GM04504 (cell line): Measurements from ENCODE around the gene METTL23.
"Not testable (repeated sequence)": the region's sequence is repeated elsewhere in the genome, so short reads cannot be mapped to it uniquely, and the experiment has no call there.

Source experiments
- DNase-seq: peaks from one replicate; pipeline ENCODE4 v3.0.0-alpha.2; 2012; ENCODE audit warnings: low read depth

METTL23 gene

DNA sequence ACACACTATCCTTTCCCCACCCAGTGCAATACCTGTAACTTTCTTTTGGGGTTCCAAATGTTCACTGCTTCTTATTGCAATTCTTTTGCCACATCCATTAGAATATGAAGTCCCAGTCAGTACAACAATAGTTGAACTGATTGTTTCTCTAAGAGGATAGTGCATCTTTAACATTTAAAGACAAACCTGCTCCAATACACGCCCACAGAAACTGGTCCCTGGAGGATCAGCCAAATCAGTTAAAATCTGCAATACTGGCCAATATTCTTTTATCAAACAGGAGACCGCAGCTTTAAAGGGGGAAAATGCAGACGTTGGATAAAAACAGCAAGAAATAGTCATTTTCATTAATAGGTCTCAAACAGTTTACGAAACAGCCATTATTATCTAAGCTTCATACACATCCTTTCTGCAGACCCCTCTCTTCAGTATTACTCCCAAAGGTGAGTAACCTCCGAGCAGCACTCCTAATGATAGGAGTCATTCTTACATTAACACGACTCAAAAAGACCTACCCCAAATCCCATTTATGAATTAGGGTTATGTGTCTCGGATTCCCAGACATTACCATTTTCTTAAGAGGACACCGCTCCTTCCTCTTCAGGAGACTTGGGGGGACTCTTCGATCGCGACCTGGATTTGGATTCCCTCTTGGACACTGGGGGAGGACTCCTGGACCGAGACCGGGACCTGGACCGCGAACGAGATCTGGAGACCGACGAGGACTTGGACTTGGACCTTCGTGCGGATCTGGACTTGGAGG is 9.1 kb downstream of the METTL23 start:
- DNase-seq, result no peak

DNA sequence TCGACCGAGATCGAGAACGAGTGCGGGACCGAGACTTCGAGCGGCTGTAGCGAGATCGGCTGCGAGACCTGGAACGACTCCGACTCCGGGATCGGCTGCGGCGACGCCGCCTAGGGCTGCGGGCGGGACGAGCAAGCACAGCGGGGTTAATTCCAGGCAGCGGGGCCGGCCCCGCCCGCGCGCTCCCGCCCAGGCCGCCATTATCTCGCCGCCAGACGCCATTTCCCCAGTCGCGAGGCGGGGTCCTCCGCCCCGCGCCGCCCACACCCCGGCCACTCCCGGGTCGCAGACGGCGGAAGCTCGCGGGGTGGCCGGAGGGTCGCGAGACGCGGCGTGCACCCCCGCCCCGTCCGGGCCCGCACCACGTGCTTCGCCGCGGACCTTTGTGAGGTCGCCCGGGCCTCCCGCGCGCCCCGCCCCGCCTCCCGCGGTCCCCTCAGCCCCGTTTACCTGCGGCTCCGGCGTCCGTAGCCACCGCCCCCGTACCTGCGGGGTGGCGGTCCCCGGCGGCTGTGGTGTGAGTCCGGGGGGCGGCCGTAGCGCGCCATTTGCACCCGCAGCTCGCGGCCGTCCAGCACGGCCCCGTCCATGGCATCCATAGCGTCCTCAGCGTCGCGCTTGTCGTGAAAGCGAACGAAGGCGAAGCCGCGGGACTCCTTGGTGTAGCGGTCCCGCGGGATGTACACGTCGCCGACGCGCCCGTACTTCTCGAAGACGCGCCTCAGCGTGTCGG is 9.9 kb downstream of the METTL23 start:
- DNase-seq, result no peak

- peak; percentile 97 for DNase-seq
Measured at GRCh38 chr17:76737082-76737675, 10.5 kb downstream of the METTL23 start, which contains the start of gene SRSF2. Gene SRSF2 (minus strand): TSS chr17:76737331. CDS start chr17:76737160, 171 bp downstream.

GRCh38 chr17:76737676-76738467 is 11.2 kb downstream of the METTL23 start, which contains the start of gene MFSD11:
Gene MFSD11 (plus strand): TSS chr17:76738119. CDS start chr17:76738353, 234 bp downstream.
- peak; percentile 88 for DNase-seq

GRCh38 chr17:76738468-76738850 is 11.8 kb downstream of the METTL23 start:
- DNase-seq, result no peak

DNA sequence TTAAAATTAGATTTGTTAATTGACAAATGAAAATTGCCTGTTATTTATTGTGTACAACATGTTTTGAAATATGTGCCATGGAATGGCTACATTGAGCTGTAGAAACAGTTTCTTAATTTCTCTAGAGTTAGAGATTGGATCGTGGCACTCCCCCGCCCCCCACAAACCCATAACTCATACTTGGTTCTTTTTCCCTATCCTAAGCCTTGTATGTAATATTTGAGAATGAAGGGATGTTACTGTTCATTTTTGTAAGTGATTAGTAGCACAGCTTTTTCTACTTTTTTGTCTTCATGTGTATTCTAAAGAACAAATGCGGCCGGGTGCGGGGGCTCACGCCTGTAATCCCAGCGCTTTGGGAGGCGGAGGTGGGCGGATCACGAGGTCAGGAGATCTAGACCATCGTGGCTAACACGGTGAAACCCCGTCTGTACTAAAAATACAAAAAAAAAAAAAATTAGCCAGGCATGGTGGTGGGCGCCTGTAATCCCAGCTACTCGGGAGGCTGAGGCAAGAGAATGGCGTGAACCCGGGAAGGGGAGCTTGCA is 13.0 kb downstream of the METTL23 start:
- not testable (repeated sequence) for DNase-seq

GRCh38 chr17:76740329-76741118 is 13.9 kb downstream of the METTL23 start:
- DNase-seq, result no peak

DNA sequence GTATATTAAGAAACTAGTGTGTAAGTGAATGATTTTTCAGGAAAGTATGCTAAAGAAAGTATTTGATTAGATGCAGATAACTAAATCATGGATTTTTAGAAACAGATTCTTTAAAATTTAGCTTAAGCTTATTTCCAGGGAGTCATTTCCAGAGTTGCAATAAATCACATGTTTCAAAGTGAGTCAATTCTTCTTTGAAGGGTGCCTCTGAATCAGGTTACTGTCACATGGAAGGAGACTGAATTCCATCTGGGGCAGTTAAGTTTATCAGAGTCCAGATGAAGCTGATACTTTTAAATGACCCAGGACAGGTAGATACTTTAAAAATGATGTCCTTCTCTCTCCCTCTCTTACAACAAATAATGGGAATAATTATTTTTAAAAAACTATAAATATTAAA is 16.3 kb downstream of the METTL23 start:
- DNase-seq, result no peak

- DNase-seq, result no peak
Measured at GRCh38 chr17:76744747-76745146, 18.1 kb downstream of the METTL23 start.

DNA sequence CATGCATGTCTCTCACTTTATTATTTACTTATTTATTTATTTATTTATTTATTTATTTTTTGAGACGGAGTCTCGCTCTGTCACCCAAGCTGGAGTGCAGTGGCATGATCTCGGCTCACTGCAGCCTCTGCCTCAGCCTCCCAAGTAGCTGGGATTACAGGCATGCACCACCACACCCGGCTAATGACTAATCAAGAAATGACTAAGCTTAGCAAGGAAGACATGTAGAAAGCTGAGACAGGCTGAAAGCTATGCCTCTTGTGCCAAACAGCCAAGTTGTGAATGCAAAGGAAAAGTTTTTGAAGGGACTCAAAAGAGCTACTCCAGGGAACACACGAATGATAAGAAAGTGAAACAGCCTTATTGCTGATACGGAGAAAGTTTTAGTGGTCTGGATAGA is 19.1 kb downstream of the METTL23 start:
- DNase-seq, result not testable (repeated sequence)

DNA sequence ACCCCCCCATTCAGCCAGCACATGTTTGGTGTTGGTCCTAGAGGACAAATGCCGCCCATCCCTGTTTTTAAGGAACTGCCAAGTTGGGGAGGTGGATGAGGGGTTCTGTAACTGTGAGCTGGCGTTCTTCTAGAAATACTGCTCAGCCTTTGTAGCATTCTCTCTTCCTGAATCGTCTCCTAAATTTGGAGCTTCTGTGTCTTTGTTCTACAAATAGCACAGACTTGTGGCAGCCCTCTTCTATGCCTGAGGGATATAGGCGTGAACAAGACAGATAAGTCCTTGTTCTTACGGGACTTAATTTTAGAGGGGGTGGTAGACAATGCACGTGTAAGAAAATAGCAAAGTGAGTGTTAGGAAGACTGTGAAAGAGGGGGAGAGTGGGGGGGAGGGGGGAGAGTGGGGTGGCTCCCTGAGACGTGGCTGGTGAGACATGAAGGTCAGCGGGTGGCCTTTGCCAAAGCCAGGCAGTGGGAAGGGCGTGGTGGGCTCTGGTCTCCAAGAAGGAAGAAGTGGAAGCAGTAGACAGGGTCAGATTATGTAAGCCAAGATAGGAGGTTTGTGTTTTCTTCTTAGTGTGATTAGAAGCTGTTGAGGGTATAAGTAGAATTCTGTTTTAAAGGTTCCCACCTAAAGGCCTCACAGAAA is 21.2 kb downstream of the METTL23 start:
- DNase-seq, result no peak

DNA sequence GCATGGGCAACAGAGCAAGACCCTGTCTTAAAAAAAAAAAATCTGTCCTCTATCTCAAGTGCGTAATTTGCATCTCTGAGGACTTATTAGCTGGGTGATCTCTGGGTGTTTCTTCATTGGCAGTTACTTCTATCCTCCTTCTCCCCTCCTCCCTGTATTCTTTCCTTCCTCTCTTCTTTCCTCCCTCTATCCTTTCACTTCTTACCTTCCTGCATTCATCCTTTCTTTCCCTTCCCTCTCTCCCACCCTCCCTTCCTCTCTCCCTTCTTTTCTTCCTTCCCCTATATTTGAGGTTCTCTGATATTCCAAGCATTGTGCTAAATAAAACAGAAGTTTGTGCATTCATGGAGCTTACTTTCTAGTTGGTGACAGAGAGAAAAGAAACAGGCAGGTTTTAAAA is 22.0 kb downstream of the METTL23 start:
- DNase-seq, result no peak

GRCh38 chr17:76751416-76751993 is 24.9 kb downstream of the METTL23 start:
- DNase-seq, result no peak

DNA sequence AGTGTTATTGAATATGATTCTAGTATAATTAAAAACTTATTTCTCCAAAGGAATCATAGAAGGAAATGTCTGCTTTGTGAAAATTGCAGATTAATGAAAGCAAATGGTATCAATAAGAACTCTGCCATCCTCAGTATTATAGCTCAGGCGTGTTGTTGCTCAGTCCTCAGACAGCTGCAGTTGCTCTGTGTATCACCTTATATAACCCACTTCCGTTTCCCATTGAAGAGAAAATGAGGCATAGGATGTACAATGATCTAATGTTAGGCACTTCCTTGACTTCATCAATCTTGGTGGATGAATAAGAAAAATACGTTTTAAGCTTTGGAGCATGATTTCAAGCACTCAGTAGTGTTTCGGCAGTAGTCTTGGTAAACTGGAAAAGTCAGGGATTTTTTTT is 25.4 kb downstream of the METTL23 start:
- no peak for DNase-seq

DNA sequence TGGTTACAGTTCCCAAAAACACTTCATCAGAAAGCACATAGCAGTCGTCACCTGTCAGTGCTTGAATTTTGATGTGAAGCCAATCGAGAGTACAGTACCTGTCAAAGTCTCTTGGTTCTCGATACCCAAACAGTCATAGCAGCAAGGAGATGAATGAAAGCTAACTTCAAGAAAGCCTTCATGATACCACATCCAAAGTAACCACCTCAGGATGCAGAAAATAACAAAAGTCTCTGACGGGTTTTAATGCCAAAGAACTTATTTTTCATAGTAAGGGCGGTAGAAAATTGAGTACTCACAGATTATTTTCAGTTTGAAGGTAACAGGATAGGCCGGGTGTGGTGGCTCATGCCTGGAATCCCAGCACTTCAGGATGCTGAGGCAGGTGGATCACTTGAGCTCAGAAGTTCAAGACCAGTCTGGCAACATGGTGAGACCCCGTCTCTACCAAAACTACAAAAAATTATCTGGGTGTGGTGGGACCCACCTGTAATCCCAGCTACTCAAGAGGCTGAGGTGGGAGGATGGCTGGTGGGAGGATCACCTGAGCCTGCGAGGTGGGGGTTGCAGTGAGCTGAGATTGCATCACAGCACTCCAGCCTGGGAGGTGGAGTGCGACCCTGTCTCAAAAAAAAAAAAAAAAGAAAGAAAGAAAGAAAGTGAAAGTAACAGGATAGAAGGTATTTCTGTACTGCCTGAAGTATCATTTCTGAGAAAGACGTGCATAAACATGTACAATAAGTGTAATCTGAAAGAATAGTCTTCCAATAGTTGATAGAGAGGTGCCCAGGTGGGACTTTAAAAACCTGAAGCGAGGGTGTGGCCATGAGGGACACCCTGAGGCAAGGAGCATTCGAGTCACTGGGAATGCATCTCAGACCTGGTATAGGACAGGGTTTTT is 26.7 kb downstream of the METTL23 start:
- DNase-seq, result no peak

- DNase-seq, result no peak
Measured at GRCh38 chr17:76755285-76755684, 28.6 kb downstream of the METTL23 start.

DNA sequence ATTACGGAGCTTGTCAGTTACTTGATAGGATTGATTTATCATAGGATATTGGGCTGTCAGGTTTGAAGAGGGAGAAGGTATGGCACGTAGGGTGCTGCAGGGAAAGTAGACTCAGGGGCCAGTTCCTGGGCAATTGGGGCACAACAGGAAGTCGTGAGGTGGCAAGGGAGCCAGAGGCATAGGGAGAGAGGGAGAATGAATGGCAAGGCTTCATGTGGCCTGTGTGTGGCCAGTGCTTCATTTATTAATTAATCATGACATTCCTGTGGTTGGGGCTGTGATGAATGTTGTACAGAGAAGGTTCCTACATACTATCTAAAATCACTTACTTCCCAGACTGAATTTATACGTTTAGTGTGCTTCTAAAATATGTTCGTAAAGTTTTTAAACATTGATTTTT is 30.6 kb downstream of the METTL23 start:
- no peak for DNase-seq

DNA sequence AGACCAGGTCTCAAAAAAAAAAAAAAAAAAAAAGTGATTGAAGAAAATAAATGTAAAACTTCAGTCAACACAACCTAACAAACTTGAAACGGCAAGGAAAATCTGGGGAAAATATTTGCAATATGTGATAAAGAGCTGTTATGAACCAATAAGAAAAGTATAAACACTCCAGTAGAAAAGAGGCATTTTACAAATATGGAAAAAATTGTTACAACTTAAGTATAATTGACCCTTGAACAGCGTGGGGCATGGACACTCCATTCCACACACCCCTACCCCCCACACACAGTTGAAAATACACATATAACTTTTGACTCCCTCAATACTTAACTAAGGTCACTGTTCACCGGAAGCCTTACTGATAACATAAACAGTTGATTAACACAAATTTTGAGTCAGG is 31.9 kb downstream of the METTL23 start:
- DNase-seq, result no peak
